SJCRH30 (cell line): ENCODE results near the gene UBD. TPM values are rescaled to one million over a fixed set of nuclear protein-coding genes. Genes with fewer than 3 reads are reported as not detected.

ENCODE experiments used
- total RNA-seq: library from RNA; depleted of rRNA; stranded (reverse); fragments of >200 nt; shearing (Covaris generic); gene quantifications from 2 replicates; pipeline ENCODE4 v1.2.3, GENCODE V29; 2014; rRNA removed

Gene UBD
- total RNA-seq, 1 experiment from 2014 or later = not detected

Other genes starting within 250 kb of the UBD start
- gene OR5V1, start 190.9 kb downstream of the UBD start, total RNA-seq = not detected in 2 replicates
- gene OR12D3, start 184.4 kb downstream of the UBD start, total RNA-seq = not detected in 2 replicates
- not detected in 2 replicates for gene OR12D2, start 164.1 kb downstream of the UBD start, total RNA-seq
- gene OR12D1, start 144.8 kb downstream of the UBD start, total RNA-seq = not detected in 2 replicates
- not detected in 2 replicates for gene OR10C1, start 120.4 kb downstream of the UBD start, total RNA-seq
- gene OR11A1, start 102.7 kb downstream of the UBD start, total RNA-seq = not detected in 2 replicates
- gene OR2H1, start 102.6 kb downstream of the UBD start, total RNA-seq = not detected in 2 replicates
- gene MAS1L, start 71.8 kb downstream of the UBD start, total RNA-seq = not detected in 2 replicates
- not detected in 2 replicates for gene OR2H2, start 25.4 kb upstream of the UBD start, total RNA-seq
- gene GABBR1, start 73.5 kb upstream of the UBD start, total RNA-seq = 5.5 and 12.1 TPM in 2 replicates
- gene MOG, start 97.4 kb upstream of the UBD start, total RNA-seq = not detected in 2 replicates
- gene ZFP57, start 121.4 kb upstream of the UBD start, total RNA-seq = 0.08 TPM in 1 of 2 replicates, not detected in the other
- not detected in 2 replicates for gene HLA-F, start 163.7 kb upstream of the UBD start, total RNA-seq